ENCODE measurements around the gene FN3K.

Gene FN3K

DNA sequence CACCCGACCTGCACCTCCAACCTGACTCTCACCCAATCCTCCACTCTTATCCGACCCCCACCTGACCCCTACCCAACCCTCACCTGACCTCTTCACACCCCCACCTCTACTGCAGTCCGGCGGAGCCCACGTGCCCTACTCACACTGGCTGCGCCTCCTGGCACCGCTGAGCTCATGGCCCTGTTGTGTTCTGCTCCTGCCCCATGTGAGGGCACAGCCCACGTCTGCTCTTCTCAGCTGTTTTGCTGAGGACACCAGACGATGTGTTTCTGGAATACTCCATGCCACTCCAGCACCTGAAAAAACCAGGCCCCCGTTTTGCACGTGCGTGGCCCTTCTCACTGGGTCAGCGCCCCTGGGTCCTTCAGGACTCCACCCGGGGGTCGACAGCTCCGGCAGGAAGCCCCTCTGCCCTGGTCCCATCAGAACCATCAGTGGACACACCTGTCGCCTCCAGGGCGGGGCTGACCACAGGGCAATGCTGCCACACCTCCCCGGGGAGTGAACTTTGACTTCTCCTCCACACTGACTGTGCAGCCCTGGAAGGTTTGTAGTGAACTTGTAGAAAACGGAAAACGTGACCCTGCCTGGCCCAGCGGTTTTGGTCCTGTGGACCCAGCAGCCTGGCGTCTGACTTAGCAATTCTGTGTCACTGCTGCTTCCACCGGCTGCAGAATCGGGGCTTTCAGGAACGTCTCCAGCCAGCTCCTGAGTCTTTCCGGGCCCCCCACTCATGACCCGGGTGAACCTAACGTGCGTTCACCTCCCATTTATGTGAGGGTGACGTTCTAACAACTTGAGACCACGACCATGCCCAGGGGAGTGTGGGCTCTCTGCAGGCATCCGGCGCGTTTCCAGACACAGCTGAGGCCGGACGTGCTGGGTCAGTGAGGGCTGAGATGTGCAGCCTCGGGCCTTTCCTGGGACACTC is 31.2 kb upstream of the FN3K start:
- DNase-seq, result no peak

DNA sequence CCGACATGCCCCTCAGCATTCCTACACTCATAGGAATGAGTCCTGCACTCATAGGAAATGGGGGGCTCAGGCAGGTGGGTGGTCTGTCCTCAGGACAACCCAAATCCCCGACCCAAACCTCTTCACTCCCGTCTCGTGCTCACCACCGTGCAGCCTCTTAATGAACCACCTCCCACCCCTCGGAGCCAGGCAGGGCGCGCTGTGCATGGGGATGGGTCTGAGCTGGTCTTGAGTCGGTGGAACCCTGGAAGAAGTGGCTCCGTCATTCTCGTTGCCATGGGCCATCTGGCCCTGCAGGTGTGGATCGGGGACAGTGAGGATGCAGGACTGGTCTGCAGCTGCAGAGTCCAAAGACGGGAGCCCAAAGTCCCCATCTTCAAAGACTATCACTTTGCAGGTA is 30.5 kb upstream of the FN3K start:
- DNase-seq, result no peak

DNA sequence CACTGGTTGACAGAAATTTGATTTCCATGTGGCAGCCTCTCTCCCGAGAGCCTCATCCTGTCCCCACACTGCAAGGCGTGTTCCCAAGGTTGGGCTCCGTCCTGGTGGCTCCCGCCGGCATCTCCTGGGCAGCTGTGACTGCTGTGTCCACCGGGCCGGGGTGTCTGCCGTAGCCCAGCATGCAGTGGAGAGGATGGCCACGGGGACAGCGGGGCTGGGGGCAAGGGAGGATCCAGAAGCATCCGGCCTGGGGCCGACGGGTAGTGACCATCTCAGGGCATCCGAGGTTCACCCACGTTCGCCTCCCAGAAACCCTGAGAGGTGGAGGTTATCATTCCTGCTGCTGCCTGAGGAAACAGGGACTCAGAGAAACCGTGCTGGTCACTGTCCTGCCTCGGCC is 29.7 kb upstream of the FN3K start:
- DNase-seq, result no peak

GRCh38 chr17:82709024-82709675 is 26.3 kb upstream of the FN3K start:
- DNase-seq, result peak; percentile 26

DNA sequence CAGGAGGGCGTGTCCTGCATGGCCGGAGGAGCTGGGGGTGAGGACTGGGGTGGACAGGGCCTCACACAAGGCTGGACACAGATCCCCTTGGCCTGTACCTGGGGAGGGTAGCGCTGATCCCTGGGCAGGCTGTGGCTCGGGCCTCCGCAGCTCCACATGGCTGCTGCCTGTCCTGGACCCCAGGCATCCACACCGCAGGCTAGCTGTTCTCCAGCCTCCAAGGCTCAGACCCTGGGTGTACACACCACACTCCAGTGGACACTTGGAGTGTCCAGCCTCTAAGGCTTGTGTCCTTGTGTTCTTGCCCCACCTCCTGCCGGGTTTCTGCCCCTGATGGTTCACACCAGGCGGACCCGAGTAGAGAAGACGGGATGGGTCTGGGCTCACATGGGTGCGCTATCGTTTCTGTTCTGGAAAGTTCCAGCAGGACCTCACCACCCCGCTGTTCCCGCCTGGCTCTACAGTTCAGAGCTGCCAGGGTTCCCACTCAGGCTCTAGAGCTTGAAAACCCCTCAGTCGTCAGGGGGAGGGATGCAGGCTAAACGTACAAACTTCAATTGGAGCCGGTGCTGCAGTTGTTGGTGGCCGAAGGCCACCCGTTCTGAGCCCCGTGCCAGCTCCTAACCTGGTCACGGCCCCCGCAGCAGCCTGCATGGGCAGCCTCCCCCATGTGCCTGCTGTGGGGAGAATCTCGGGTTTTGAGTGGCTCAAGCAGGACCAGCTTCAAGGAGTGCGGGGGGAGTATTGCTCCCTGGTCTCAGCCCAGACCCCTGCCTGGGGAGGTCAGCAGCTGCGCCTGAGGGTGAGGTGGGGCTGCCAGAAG is 25.5 kb upstream of the FN3K start:
- DNase-seq, result no peak

DNA sequence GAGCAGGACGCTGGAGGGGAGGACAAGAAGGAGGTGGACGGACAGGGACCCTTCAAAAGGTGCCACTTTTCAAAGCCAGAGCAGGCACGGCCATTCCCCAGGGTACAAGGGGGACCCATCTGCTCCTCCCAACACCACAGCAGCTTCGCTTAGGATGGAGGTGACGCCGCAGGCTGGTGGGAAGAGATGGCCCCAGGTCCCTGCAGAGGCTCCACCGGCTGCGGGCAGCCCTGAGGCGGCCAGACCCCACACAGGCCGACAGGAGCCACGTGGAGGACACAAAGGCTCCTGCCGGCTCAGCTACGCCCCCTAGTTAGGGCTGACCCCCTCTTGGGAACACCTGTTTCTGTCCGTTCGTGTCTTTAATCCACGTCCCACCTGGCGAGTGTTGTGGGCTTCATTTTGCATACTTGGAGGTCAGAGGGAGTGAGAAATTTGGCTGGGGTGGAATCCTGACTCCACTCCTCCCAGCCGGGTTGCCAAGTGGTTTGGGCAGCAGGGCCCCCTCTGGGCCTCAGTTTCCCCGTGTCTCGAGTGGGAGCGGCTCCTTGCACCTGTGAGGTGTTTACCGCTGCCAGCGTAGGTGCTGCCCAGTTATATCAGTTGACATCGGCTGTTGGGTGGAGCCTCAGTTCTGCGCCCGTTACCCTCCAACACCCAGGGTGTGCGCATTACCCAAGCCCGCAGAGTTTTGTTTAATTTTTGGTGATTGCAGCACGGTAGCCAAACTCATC is 24.7 kb upstream of the FN3K start:
- no peak for DNase-seq

DNA sequence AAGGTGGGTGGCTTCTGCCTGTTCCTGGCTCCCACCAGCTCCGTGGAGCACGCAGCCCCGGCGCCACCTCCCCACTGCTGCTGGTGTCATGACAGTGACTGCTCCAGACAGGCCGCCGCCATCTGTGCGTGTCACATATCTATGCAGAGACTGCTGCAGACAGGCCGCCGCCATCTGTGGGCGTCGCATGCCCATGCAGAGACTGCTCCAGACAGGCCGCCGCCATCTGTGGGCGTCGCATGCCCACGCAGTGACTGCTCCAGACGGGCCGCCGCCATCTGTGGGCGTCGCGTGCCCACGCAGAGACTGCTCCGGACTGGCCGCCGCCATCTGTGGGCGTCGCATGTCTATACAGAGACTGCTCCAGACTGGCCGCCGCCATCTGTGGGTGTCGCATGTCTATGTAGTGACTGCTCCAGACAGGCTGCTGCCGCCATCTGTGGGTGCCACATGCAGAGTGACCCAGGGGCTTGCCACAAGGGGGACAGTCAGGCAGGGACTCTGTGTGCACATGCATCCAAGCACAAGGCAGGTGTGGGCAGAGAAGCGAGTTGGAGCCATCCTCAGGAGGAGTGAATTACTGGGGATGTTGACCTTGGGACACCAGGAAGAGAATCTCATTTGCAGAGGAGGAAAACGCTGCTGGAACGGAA is 22.2 kb upstream of the FN3K start:
- DNase-seq, result no peak

DNA sequence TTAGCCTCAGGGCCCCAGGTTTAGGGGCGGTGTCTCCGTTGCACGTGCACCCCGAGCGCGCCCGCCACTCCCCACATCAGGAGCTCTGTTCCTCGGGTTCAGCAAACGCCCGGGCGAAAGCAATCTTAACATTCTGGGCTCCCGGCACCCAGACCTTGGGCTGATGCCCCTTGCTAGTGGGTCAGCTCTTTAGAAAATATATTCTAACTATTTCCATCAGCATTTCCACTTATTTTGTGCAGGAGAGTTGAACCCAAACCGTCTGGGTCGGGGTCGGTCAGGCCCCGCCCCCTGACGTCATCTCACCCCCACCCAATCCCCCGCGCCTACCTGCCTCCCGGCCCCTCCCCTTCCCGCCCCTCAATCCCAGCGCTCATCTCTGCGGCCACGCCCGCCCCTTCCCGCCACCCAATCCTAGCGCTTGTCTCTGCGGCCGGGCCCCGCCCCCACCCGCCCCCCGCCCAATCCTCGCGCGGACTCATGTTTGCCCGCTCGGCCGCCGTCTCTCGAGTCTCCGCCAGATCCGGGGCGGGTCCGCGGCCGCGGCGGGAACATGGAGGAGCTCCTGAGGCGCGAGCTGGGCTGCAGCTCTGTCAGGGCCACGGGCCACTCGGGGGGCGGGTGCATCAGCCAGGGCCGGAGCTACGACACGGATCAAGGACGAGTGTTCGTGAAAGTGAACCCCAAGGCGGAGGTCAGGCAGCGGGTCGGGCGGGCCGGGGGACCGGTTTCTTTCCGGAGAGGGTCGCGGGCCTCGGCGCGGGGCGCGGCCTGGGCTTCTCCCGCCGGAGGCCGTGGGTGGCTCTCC is 19.0 kb upstream of the FN3K start, which contains the start of gene FN3KRP:
TSS of gene FN3KRP (plus strand) at position 504 of the 808 bp plus-strand sequence. CDS start at position 554, 50 bp downstream.
- peak; percentile 97 for DNase-seq

GRCh38 chr17:82718986-82719685 is 16.3 kb upstream of the FN3K start:
- DNase-seq, result no peak

- no peak for DNase-seq
Observed at GRCh38 chr17:82720204-82720603, 15.2 kb upstream of the FN3K start.

GRCh38 chr17:82722341-82723013 is 12.9 kb upstream of the FN3K start:
- DNase-seq, result no peak

DNA sequence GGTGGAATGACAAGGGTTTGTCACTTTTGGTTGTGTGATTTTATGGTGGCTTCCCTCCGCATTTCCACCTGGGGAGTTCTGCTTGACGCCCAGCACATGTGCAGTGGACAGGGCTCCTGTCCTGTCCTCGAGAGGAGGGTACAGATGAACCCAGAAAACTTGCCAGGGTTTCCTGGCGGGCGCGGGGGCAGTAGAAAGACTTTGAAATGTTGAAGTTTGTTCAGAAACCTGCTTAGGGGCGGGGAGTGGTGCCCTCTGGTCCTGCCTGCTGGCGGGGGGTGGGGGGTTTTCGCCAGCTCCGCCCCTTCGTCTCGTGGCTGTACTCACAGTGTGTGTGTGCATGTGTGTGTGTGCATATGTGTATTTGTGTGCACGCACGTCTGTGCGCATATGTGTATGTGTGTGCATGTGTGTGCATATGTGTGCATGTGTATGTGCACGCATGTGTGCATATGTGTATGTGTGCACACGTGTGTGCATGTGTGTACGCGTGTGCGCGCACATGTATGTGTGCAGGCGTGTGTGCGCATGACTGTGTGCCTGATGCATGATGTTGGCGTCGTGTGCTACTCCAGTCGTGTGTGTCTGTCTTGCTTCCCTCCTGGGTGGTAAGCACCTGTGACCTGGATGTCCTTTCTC is 12.1 kb upstream of the FN3K start:
- no peak for DNase-seq

DNA sequence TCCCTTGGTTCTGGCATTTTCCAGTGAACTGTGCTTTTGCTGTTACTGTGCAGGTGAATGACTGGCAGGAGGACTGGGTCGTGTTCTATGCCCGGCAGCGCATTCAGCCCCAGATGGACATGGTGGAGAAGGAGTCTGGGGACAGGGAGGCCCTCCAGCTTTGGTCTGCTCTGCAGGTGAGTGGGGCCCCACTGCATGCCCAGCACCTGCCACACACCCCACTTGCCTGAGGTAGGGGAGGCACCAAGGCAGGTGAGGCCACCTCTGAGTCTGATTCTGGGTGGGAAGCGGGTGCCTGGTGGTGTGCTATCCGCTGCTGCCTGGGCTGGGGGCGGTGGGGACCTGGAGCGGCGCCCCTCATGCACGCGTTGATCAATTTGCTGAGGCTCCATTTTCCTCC is 9.0 kb upstream of the FN3K start:
- DNase-seq, result no peak

DNA sequence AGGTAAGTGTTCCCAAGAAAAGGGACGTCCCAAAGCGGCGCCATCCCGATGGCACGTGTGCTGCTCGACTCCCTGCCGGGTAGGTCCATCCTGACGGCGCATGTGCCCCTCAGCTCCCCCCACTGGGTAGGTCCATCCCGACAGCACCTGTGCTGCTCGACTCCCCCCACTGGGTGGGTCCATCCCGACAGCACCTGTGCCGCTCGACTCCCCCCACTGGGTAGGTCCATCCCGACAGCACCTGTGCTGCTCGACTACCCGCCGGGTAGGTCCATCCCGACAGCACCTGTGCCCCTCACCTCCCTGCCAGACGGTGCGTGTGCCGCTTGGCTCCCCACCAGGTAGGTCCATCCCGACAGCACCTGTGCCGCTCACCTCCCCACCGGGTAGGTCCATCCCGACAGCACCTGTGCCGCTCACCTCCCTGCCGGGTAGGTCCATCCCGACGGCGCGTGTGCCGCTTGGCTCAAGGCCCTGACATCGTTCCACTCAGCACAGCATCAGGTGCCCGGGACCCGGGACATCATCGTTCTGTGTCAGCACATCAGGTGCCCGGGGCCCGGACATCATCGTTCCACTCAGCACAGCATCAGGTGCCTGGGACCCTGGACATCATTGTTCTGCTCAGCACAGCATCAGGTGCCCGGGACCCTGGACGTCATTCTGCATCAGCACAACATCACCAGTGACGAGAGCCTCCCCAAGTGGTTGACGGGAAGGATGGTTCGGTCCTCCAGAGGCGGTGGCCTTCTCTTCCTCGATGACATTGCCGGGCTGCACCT is 5.7 kb upstream of the FN3K start:
- no peak for DNase-seq

GRCh38 chr17:82732118-82732743 is 3.2 kb upstream of the FN3K start:
- DNase-seq, result no peak

- no peak for DNase-seq
Observed at GRCh38 chr17:82736511-82737185, 1.2 kb downstream of the FN3K start.

Measured in hematopoietic multipotent progenitor cell treated with erythropoietin and hydrocortisone succinate and interleukin-3 and kit ligand, for 4 days (in vitro differentiated cells).